ENCODE measurements around the gene NAPSA.

GRCh38 chr19:50332244-50333038 lies 33.0 kb downstream of the NAPSA start:
- TF ChIP-seq, protein P1, sequence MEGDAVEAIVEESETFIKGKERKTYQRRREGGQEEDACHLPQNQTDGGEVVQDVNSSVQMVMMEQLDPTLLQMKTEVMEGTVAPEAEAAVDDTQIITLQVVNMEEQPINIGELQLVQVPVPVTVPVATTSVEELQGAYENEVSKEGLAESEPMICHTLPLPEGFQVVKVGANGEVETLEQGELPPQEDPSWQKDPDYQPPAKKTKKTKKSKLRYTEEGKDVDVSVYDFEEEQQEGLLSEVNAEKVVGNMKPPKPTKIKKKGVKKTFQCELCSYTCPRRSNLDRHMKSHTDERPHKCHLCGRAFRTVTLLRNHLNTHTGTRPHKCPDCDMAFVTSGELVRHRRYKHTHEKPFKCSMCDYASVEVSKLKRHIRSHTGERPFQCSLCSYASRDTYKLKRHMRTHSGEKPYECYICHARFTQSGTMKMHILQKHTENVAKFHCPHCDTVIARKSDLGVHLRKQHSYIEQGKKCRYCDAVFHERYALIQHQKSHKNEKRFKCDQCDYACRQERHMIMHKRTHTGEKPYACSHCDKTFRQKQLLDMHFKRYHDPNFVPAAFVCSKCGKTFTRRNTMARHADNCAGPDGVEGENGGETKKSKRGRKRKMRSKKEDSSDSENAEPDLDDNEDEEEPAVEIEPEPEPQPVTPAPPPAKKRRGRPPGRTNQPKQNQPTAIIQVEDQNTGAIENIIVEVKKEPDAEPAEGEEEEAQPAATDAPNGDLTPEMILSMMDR (IDR thresholded peaks at IDR 0.05; ENCODE audit: low read length) = no peak
- TF ChIP-seq EZH2 (IDR thresholded peaks at IDR 0.05; ENCODE audit: borderline replicate concordance, low read length) = no peak

Data from OCI-LY1 (cell line).